SK-N-SH treated with all-trans-retinoic acid at 6 μM for 48 hours (cell line): Measurements from ENCODE around the gene KCNJ12.
"Not testable (repeated sequence)": the region's sequence is repeated elsewhere in the genome, so short reads cannot be mapped to it uniquely, and the experiment has no call there.

ENCODE experiments used
- ARNTL ChIP-seq: fragments of 450-650 bp; formaldehyde crosslinking; IDR thresholded peaks from 2 replicates; pipeline ENCODE4 v1.5.0; 2020; ENCODE audit warnings: low read depth, mild to moderate bottlenecking, moderate library complexity, borderline replicate concordance
- BACH2 ChIP-seq: fragments of 250-450 bp; sonication (Bioruptor Pico); IDR thresholded peaks from 2 replicates; pipeline ENCODE4 v1.9.0; 2021; ENCODE audit warnings: mild to moderate bottlenecking, borderline replicate concordance
- GLIS3 ChIP-seq: fragments of 250-450 bp; sonication (Bioruptor Pico); IDR thresholded peaks from 2 replicates; pipeline ENCODE4 v1.5.0; 2020; ENCODE audit warnings: mild to moderate bottlenecking, moderate library complexity
- ISL1 ChIP-seq: fragments of 250-450 bp; sonication (Bioruptor Pico); IDR thresholded peaks from 2 replicates; pipeline ENCODE4 v2.1.2; 2022; ENCODE audit warnings: mild to moderate bottlenecking, moderate library complexity
- TCF4 ChIP-seq: fragments of 250-450 bp; sonication (Bioruptor Pico); IDR thresholded peaks from 2 replicates; pipeline ENCODE4 v1.8.0; 2021; ENCODE audit warnings: mild to moderate bottlenecking, moderate library complexity, borderline replicate concordance
- TOX ChIP-seq: fragments of 250-450 bp; sonication (Bioruptor Pico); IDR thresholded peaks from 2 replicates; pipeline ENCODE4 v1.8.0; 2021; ENCODE audit warnings: mild to moderate bottlenecking, moderate library complexity, borderline replicate concordance
- ZC3H10 ChIP-seq: fragments of 250-450 bp; sonication (Bioruptor Pico); IDR thresholded peaks from 2 replicates; pipeline ENCODE4 v1.5.1; 2021; ENCODE audit warnings: mild to moderate bottlenecking, moderate library complexity
- ZFP30 ChIP-seq: fragments of 450-650 bp; formaldehyde crosslinking; IDR thresholded peaks from 2 replicates; pipeline ENCODE4 v1.5.0; 2022; ENCODE audit warnings: mild to moderate bottlenecking, moderate library complexity
- TF ChIP-seq, protein P1 (sequence below): fragments of 250-450 bp; sonication (Bioruptor Pico); IDR thresholded peaks from 2 replicates; pipeline ENCODE4 v1.5.0; 2020; ENCODE audit warnings: mild to moderate bottlenecking, moderate library complexity
- TF ChIP-seq, protein P2 (sequence below): fragments of 250-450 bp; sonication (Bioruptor Pico); IDR thresholded peaks from 2 replicates; pipeline ENCODE4 v1.5.1; 2020; ENCODE audit warnings: low read depth, mild to moderate bottlenecking, moderate library complexity

DNA sequence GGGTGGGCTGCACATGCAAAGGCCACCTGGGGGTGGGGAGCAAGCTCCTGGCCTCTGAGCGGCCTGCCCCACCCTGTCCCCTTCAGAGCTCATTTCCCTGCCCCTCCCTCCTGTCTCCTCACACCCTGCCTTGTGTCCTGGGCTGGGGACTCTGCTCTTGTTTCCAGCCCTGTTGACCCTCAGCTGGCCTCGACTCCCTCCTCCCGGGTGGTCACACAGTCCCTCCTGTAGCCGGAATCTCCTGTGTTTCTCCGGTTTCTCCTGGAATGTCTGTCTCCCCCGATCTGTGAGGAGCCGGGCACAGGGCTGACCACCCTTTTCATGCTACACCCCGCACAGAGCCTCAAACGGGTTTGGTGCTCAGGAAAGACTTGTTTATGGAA is 24.0 kb downstream of the KCNJ12 start:
- TF ChIP-seq, protein P1, sequence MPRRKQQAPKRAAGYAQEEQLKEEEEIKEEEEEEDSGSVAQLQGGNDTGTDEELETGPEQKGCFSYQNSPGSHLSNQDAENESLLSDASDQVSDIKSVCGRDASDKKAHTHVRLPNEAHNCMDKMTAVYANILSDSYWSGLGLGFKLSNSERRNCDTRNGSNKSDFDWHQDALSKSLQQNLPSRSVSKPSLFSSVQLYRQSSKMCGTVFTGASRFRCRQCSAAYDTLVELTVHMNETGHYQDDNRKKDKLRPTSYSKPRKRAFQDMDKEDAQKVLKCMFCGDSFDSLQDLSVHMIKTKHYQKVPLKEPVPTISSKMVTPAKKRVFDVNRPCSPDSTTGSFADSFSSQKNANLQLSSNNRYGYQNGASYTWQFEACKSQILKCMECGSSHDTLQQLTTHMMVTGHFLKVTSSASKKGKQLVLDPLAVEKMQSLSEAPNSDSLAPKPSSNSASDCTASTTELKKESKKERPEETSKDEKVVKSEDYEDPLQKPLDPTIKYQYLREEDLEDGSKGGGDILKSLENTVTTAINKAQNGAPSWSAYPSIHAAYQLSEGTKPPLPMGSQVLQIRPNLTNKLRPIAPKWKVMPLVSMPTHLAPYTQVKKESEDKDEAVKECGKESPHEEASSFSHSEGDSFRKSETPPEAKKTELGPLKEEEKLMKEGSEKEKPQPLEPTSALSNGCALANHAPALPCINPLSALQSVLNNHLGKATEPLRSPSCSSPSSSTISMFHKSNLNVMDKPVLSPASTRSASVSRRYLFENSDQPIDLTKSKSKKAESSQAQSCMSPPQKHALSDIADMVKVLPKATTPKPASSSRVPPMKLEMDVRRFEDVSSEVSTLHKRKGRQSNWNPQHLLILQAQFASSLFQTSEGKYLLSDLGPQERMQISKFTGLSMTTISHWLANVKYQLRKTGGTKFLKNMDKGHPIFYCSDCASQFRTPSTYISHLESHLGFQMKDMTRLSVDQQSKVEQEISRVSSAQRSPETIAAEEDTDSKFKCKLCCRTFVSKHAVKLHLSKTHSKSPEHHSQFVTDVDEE, result not testable (repeated sequence)
- not testable (repeated sequence) for TF ChIP-seq BACH2 (CRISPR knock-in tag); GLIS3 (CRISPR knock-in tag); ISL1; ARNTL; TCF4 (CRISPR knock-in tag); ZC3H10 (CRISPR knock-in tag); ZFP30 (CRISPR knock-in tag); TOX
- TF ChIP-seq, protein P2, sequence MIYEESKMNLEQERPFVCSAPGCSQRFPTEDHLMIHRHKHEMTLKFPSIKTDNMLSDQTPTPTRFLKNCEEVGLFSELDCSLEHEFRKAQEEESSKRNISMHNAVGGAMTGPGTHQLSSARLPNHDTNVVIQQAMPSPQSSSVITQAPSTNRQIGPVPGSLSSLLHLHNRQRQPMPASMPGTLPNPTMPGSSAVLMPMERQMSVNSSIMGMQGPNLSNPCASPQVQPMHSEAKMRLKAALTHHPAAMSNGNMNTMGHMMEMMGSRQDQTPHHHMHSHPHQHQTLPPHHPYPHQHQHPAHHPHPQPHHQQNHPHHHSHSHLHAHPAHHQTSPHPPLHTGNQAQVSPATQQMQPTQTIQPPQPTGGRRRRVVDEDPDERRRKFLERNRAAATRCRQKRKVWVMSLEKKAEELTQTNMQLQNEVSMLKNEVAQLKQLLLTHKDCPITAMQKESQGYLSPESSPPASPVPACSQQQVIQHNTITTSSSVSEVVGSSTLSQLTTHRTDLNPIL (CRISPR knock-in tag), result not testable (repeated sequence)
